ENCODE data around the gene CITED4.
"Not testable (repeated sequence)": the region's sequence is repeated elsewhere in the genome, so short reads cannot be mapped to it uniquely, and the experiment has no call there.

Gene CITED4, protein sequence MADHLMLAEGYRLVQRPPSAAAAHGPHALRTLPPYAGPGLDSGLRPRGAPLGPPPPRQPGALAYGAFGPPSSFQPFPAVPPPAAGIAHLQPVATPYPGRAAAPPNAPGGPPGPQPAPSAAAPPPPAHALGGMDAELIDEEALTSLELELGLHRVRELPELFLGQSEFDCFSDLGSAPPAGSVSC

DNA sequence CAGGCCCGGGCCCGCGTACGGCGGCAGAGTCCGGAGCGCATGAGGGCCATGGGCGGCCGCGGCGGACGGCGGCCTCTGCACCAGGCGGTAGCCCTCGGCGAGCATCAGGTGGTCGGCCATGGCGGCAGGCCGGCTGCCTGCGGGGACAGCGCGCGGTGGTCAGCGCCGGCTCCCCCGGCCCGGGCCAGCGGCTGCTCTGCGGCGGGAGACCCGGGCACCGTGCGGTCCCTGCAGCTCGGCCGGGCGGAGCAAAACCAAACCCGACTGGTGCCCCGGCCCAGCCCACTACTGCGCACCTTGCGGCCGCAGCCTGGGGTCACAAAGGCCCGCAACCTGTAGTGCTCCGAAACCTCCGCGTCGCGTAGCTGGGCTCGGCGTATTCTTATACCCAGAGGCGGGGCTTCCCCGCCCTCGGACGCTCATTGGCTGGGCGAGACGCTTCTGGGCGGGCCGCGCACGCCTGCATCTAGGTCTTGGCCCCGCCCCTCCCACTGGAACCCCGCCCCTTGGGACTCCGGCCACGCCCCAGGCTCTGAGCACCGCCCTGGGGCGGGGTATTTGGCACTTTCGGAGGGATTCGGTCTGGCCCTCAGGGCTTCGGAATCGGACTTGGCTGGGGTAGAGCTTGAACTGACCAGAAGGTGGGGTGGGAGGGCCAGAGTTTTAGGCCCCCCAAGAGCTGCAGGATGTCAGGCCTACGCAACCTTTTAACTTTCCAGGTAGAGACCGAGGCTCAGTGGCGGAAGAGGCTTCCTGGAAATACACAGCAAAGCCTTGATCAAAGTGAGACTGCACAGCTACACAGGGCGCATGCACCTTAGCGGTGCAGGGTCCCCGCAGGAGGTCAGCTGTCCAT, at the start of gene CITED4:
CITED4 (minus strand) TSS at position 356 of the 856 bp plus-strand sequence; CDS start at position 120, 236 bp downstream.
- DNase-seq: peak; percentile 86 to 90

DNA sequence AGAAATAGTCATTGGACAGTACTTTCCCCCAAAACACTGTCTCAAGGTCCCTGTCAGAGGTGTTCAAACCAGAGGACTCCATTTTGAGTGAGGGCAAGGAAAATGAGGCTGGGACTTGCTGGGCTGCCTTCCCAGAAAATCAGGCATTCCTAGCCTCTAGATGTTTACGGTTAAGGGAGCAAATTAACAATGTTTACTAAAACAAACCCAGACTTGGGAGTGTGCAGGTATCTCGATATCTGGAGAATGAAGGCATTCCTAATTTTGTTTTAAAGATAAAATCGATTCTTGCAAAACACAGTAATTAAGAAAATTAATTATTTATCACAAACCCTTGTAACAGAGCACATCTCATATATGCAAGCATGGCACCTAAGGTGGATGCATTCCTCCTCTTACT, 48.9 kb upstream of the CITED4 start:
- no peak for DNase-seq

DNA sequence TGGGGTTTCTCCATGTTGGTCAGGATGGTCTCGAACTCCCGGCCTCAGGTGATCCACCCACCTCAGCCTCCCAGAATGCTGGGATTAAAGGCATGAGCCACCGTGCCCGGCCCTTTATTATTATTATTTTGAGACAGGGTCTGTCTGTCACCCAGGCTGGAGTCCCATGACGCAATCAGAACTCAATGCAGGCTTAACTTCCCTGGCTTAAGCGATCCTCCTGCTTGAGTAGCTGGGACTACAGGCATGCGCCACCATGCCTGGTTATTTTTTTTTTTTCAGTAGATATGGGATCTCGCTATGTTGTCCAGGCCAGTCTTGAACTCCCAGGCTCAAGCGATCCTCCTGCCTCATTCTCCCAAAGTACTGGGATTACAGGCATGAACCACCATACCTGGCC, 47.1 kb upstream of the CITED4 start:
- DNase-seq: no peak

DNA sequence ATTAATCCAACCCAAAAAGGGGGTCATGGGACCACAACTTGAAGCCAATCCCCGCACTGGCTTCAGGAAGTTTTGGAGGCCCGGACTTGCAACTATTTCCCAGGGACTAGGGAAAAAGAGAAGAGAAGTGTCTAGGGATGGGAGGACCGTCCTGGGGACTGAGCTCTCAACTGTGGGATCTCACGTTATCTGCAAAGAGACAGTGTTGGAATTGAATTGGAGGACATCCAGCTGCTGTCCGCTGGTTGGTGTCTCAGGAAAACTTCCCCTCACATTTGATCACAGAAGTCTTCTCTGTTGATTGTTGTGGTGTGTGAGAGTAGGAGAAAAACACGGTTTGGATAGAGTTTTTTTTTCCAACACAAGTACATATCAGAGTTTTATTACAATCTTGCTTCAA, 46.2 kb upstream of the CITED4 start:
- DNase-seq: no peak

DNA sequence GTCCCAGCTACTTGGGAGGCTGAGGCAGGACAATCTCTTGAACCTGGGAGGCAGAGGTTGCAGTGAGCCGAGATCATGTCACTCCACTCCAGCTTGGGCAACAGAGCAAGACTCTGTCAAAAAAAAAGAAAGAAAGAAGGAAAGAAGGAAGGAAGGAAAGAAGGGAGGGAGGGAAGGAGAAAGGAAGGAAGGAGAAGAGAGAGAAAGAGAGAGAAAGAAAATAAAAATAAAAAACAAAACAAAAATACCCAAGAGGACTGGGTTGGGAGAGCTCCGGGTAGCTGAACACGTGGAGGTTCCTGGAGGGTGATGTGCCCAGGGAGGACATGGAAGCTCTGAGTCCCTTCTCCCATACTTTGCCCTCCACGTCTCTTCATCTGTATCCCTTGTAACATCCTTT, 45.7 kb upstream of the CITED4 start:
- DNase-seq: no peak

DNA sequence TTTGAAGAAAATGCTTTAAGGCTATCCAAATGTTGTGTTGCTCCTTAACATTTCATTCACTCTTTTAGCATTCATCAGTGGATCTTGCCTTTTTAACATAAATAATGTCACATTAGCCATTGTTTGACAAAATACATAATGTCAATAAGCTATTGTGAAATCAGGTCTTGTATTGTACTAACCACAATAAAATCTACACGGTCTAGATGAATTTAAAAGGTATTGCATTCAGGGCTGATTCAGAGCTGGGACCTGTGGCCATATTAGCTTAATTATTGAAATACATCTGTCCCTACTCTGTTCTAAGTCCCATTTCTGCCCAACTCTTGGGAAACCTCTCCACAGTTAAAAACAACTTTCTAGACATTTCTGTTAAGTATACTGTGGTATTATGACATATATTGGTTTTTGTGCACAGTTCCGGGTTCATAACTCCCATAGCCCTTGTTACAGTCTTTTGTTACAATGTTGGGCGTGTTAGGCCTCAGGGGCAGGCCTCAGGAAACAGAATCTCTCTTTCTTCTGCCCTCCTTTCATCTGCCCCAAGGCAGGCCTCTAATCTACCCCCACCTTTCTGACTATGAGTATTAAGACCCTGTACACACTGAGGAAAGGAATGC, 44.7 kb upstream of the CITED4 start:
- no peak for DNase-seq

DNA sequence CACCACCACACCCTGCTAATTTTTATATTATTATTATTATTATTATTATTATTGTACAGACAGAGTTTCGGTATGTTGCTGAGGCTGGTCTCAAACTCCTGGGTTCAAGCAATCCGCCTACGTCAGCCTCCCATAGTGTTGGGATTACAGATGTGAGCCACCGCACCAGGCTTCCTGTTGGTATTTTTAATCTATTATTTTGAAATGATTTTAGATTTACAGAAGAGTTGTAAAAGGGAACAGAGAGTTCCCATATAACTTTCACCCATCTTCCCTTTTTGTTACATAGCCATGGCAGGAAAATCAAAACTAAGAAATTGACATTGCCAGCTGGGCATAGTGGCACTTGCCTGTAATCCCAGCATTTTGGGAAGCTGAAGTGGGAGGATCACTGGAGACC, 42.9 kb upstream of the CITED4 start:
- DNase-seq: no peak

DNA sequence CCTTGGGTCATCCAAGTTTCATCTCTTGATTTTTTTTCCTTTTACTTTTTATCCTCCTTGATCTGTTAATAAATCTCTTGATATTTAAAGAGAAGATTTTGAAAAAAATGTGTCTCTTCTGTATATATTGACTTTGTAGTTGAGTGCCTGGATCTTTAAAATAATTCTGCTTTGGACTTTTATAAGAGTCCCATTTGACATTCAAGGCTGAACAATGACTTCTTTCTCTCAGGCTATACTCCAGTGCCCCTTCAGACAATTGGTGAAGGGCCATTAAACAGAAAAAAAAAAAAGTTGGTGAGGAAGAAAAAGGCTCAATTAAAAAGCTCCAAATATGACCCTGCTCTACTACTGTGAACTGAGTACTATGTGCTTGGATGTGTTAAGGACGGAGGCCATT, 40.9 kb upstream of the CITED4 start:
- DNase-seq: no peak

DNA sequence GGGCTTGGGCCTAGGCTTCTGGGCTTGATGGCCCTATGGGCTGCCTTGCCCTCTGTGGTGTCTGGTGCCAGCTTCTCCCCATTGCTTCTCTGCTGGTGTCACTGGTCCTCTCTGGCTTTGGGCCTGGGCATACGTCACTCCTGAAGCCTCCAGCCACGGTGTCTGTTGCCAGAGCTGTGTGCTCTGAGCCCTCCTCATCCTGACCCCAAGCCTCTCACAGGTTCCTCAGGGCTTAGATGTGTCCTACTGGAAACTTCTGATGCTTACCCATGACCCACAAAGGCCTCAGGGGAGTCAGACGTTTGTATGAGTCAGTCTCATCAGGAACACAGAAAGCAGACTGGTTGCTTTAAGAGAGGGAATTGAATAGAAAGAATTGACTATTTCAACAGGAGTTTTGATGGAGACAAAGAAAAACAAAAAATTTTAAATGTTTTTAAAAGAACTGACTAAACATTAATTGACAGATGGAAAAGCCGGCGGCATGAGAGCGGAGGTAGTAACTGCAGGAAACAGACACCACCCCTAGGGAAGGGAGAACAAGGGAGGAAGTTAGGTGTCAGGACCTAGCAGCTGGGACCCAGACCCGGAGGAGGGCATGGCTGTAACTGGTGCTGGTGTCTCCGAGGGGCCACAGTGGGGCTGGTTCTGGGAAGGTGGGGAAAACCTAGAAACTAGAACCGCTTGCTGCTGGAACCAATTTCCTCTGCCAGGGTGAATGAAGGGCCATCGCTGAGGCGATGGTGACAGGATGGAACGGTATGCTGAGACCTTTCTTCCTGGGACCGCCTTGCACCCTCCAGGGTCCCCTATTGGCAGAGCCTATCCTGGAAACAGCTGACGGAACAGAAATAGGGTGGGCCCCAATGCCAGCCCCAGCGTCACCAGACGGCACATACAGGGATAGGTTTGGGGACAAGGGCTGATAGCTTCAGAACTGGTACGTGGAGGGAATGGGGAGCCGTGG, 40.0 kb upstream of the CITED4 start:
- no peak for DNase-seq

DNA sequence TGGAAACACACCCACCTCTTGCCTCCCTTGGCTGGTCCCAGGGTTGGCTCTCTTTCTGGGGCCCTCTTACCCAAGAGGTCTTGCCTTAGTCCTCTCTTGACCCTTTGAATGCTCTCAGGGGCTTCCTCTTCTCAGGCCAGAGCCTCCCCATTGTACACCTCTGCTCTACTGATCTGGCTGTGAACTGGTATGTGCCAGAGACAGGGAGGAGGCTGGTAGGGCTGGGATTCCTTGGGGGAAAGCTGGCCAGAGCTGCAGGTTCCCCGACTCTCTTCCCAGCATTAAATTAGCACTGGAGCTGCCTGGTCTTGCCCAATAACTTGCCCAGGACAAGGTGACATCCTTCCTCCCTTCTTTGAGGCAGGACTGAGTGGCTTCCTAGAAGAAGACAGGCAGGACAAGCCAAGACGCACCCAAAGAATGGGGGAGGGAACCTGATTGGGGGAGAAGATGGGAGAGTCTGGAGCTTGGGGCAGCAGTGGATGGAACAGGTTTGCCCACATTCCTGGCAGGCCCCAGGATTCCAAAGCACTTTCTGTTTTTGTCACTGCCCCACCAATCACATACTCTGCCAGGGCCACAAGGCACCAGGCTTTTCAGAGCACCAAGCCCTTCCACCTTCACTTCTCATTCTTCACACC, 37.2 kb upstream of the CITED4 start:
- DNase-seq: no peak

DNA sequence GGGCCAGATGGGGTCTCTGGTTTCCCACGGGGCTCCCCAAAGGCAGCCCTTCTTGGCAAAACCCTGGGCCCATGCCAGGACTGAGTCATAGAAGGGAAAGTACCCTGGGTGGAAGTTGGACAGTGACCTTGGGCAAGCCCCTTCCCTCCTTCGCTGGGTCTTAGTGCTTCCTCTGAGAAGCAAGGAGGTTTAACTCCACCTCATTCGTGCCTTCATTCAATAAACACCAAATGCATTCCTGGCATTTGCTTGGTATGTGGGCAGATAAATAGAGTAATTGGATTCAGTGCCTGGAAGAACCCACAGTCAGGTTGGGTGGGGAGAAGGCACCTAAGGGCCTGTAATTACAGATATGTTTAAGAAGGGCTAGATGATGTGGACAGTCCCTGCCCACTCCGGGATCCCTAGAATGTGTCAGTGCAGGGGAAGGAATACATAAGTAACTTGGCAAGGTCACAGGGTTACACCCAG, 36.3 kb upstream of the CITED4 start:
- no peak for DNase-seq

DNA sequence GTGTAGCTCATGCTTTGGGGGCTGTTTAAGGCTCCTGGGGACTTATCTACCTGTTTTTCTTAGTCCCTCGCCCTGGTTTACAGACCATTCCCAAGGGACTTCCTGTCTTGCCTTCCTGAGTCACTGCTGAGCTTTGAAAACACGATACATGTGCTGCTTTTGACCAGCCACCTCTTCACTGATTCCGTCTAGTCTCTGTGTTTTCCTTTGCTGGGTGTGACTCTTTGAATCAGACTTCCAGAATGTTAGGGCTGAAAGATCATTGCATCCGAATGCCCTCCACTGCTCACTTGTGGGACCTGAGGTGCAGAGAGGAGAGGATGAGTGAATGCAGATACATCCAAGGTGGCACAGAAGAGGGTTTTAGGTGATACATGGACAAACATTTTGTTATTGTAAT, 35.4 kb upstream of the CITED4 start:
- DNase-seq: no peak

DNA sequence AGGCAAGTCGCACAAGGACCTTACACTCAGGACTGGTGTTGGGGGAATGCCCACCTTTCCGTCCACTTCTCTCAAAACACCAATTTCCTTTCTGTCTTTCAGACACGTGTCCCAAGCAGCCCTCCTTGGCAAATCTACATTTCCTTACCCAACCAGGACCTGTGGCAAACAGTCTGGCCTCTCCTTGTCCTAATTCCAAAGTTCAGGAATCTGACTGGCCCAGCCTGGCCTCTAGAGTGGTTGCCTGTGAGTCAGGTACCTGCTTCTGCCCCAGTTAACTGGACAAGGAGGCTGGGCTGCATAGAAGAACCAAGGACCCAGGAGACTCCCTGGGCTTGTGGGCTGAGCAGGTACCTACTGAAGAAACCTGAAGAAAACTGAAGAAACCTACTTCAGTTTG, 34.3 kb upstream of the CITED4 start:
- DNase-seq: no peak

DNA sequence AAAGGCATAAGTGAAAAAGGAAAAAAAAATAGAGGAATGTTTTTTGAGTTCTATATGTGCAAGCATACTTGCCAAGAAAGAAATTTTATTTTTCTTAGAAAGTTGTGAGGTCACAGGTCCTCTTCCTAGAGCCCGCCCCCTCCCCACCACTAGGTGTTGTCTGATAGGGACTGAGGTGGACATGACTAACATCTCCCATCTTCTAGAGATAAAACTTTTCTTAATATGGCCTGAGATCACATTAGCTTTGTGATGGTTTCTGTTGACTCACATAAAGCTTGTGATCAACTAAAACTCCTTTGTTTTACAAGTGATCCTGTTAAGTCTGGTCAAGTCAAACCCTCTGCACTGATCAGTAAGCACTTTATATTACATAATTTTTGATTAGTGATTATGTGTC, 33.4 kb upstream of the CITED4 start:
- DNase-seq: no peak

DNA sequence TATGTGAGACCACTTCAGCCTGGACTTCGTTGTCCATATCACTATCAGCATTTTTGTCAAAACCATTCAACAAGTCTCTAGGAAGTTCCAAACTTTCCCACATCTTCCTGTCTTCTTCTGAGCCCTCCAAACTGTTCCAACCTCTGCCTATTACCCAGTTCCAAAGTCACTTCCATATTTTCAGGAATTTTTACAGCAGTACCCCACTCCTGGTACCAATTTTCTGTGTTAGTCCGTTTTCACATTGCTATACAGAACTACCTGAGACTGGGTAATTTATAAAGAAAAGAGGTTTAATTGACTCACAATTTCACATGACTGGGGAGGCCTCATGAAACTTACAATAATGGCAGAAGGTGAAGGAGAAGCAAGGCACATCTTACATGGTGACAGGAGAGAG, 32.7 kb upstream of the CITED4 start:
- not testable (repeated sequence) for DNase-seq

DNA sequence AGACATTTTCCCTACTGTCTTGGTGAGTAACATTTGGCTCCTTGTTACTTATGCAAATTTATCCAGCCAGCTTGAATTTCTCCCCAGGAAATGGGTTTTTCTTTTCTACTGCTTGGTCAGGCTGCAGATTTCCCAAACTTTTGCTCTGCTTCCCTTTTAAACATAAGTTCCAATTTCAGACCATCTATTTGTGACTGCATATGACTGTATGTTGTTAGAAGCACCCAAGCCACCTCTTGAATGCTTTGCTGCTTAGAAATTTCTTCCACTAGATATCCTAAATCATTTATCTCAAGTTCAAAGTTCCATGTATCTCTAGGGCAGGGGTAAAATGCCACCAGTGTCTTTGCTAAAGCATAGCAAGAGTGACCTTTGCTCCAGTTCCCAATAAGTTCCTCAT, 32.3 kb upstream of the CITED4 start:
- no peak for DNase-seq

DNA sequence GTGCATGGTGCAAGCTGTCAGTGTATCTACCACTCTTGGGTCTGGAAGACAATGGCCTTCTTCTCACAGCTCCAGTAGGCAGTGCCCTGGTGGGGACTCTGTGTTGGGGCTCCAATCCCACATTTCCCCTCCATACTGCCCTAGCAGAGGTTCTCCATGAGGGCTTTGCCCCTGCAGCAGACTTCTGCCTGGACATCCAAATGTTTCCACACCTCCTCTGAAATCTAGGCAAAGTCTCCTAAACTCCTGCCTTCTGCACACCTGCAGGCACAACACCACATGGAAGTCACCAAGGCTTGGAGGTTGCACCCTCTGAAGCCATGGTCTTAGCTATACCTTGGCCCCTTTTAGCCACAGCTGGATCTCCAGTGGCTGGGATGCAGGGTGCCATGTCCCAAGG, 31.8 kb upstream of the CITED4 start:
- DNase-seq: no peak

DNA sequence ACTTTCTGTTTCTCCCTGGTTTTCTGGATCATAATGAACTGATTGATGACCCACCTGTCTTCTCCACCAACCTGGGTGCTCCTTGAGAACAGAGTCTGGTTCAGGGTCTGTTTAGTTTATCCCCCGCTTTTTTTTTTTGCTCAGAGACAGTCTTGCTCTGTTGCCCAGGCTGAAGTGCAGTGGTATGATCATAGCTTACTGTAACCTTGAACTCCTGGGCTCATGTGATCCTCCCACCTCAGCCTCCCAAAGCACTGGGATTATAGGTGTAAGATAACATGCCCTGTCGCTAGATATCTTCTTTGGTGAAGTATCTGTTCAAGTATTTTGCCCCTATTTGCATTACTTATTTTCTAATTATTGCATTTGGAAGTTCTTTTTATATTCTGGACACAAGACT, 30.2 kb upstream of the CITED4 start:
- no peak for DNase-seq

DNA sequence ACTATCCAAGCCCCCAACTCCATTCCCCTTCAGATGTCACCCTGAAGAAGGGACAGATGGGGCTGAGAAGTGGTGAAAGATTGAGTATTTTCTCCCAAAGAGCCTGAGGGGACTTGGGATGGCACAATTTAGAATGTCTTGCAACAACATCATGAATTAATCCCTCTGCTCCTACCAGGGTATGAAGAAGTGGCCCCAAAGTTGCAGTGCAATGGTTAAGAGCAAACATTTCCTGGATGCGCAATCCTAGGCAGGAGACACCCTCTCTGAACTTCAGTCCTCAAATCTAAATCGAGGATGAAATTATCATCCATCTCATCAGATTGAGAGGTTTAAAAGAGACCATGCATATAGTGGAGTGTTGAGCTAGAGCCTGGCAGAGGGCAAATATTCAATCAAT, 28.6 kb upstream of the CITED4 start:
- DNase-seq: peak; percentile 31 to 41

DNA sequence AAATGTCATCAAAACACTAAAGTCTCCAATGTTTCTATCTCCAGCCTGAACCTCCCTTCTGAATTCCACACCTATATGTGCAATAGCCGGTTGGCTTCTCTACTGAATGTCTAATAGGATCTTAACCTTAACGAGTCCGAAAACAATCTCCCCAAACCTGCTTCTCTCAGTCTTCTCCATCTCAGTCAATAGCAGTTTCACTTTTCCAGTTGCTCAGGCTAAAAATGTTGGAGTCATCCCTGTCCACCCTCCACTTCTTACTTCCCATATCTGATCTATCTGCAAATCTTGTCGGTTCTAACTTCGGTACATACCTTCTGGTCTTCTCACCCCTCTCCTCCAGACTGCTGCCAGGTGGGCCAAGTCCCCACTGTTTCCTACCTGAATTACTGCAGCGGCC, 25.5 kb upstream of the CITED4 start:
- no peak for DNase-seq

DNA sequence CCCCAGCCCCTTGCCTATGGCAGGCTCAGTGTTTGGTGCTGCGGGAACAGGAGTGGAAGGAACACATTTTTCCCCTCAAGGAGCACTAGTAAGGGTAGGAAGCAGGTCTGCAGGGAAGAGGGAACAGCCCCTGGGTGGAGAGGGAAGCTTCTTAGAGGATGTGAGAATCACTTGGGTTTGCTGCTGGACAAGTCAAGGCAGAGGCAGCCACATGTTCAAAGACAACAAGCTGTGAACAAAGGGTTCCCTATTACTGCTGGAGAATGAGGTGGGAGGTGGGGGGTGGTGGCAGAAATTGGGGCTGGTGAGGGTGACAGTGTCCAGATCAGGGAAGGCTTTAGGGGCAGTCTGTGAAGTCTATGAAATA, 24.8 kb upstream of the CITED4 start:
- no peak for DNase-seq

DNA sequence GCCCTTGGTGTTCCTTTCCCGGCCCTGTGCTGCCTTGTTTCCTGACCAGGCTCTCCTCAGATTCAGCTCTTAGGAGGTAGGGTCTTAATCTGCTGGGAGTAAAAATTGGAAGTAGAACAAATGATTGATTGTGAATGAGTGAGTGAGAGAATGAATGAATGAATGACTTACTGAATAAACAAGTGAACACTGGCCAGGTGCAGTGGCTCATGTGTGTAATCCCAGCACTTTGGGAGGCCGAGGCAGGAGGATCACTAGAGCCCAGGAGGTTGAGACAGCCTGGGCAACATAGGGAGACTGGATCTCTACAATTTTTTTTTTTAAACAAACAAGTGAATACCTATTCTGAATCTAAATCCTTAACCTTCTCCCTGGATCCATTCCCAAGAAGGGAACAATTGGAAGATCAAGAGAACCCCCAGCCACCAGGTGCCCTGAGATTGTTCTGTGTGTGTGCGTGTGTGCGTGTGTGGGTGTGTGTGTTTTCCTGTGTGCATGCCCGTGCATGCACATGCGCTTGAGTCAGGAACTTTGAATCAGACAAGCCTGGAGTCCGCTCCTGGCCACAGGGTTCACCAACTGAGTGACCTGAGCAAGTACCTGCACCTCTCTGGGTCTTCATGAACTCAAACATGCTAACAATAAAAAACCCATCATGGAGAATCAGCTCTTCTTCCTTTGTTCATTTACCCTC, 24.3 kb upstream of the CITED4 start:
- DNase-seq: no peak

All from Kasumi-1 (cell line).